ENCODE data around the gene KRT23.

The KRT23 gene

GRCh38 chr17:40909351-40909750 is 28.1 kb downstream of the KRT23 start:
- peak; percentile 79 for TF ChIP-seq CTCF (IDR thresholded peaks at IDR 0.05; ENCODE audit: control insufficient read depth, insufficient read depth, low read depth, low read length, missing control alignments)
- H3K4me3 ChIP-seq (ENCODE audit: control insufficient read depth, low read depth, low read length): no peak overlapping the region
- peak; percentile 96 for DNase-seq (ENCODE audit: low read depth)

GRCh38 chr17:40906613-40907012 is 30.8 kb downstream of the KRT23 start:
- no peak overlapping the region for H3K4me3 ChIP-seq (ENCODE audit: control insufficient read depth, low read depth, low read length)

GRCh38 chr17:40905370-40905769 is 32.1 kb downstream of the KRT23 start:
- no peak for TF ChIP-seq CTCF (IDR thresholded peaks at IDR 0.05; ENCODE audit: control insufficient read depth, insufficient read depth, low read depth, low read length, missing control alignments)
- DNase-seq (ENCODE audit: low read depth): no peak
- H3K4me3 ChIP-seq (ENCODE audit: control insufficient read depth, low read depth, low read length): no peak overlapping the region

More at GRCh38 chr17:40906613-40907012, 30.8 kb downstream of the KRT23 start:
- DNase-seq (ENCODE audit: low read depth): no peak
- TF ChIP-seq CTCF (IDR thresholded peaks at IDR 0.05; ENCODE audit: control insufficient read depth, insufficient read depth, low read depth, low read length, missing control alignments): no peak

- DNase-seq (ENCODE audit: low read depth): peak; percentile 32
- no peak overlapping the region for H3K4me3 ChIP-seq (ENCODE audit: control insufficient read depth, low read depth, low read length)
- TF ChIP-seq CTCF (IDR thresholded peaks at IDR 0.05; ENCODE audit: control insufficient read depth, insufficient read depth, low read depth, low read length, missing control alignments): no peak
Observed at GRCh38 chr17:40903129-40903847, 34.2 kb downstream of the KRT23 start.

GRCh38 chr17:40902498-40902897 is 34.9 kb downstream of the KRT23 start:
- H3K4me3 ChIP-seq (ENCODE audit: control insufficient read depth, low read depth, low read length): no peak overlapping the region
- DNase-seq (ENCODE audit: low read depth): no peak
- TF ChIP-seq CTCF (IDR thresholded peaks at IDR 0.05; ENCODE audit: control insufficient read depth, insufficient read depth, low read depth, low read length, missing control alignments): no peak

- H3K4me3 ChIP-seq (ENCODE audit: control insufficient read depth, low read depth, low read length): no peak overlapping the region
- TF ChIP-seq CTCF (IDR thresholded peaks at IDR 0.05; ENCODE audit: control insufficient read depth, insufficient read depth, low read depth, low read length, missing control alignments): no peak
- peak; percentile 24 for DNase-seq (ENCODE audit: low read depth)
Observed at GRCh38 chr17:40901981-40902474, 35.4 kb downstream of the KRT23 start.

Measured in AG09309 (cell line).